GM12878 (cell line): ENCODE data around the gene FAM228B. TPM values are rescaled to one million over a fixed set of nuclear protein-coding genes. Genes with fewer than 3 reads are reported as not detected.

Source experiments
- ATAC-seq: fragments of 200-7000 bp; cut with Tn5 transposase; 3 replicates; pipeline ENCODE4 v1.9.1; 2020; ENCODE audit warnings: mild to moderate bottlenecking, moderate library complexity
- BruUV-seq: library from RNA; stranded (reverse); fragments of 400-500 nt; replicated peaks from 2 replicates; lab custom pipeline; 2021; lab: Mats Ljungman, UMichigan
- CTCF ChIA-PET: fragments of 300-600 bp; sonication (Branson Sonifier 250); formaldehyde crosslinking; extraction: SDS; loops from one replicate; lab custom pipeline; 2021; ENCODE audit warnings: inconsistent platforms; lab: Yijun Ruan, JAX
- POLR2A ChIA-PET: fragments of 350-600 bp; formaldehyde crosslinking; extraction: SDS; loops from one replicate; lab custom pipeline; 2021; ENCODE audit warnings: inconsistent platforms; lab: Charles Lee
- RAD21 ChIA-PET: fragments of 300-600 bp; sonication (Branson Sonifier 250); formaldehyde crosslinking; loops from one replicate; lab custom pipeline; 2023; ENCODE audit warnings: antibody characterized with exemption; ENCODE audit not compliant: unreplicated experiment; lab: Charles Lee
- SMC1A ChIA-PET: fragments of 300-600 bp; sonication (Branson Sonifier 250); formaldehyde crosslinking; loops from one replicate; lab custom pipeline; 2023; ENCODE audit not compliant: unreplicated experiment, uncharacterized antibody; lab: Charles Lee
- DNase-seq: peaks from one replicate; pipeline ENCODE4 v3.0.0-alpha.2; 2011; ENCODE audit warnings: low read depth, low spot score
- FAIRE-seq: peaks from 3 replicates; lab custom pipeline; 2011; peaks lifted over from hg19 to GRCh38; lab: Jason Lieb, UNC
- H2AFZ ChIP-seq: 2 replicates; pipeline ENCODE4 v1.6.0; 2011; ENCODE audit warnings: low read depth, low read length, control low read depth; ENCODE audit not compliant: control insufficient read depth
- H3K27ac ChIP-seq: 2 replicates; pipeline ENCODE4 v1.5.1; 2011; ENCODE audit warnings: control low read depth; ENCODE audit not compliant: control insufficient read depth, insufficient read depth
- H3K27me3 ChIP-seq, 2 experiments: replicated peaks in 1 of 2; 2 replicates each; pipeline versions ENCODE4 v1.6.0 to v1.6.1; 2011; ENCODE audit warnings: low read length in 1 of 2; ENCODE audit not compliant: control insufficient read depth in 2 of 2, insufficient read depth in 2 of 2
- H3K36me3 ChIP-seq, 2 experiments: 2 replicates each; pipeline ENCODE4 v1.5.1; 2011; ENCODE audit warnings: low read length in 1 of 2; ENCODE audit not compliant: control insufficient read depth in 2 of 2, insufficient read depth in 2 of 2
- H3K4me1 ChIP-seq: 2 replicates; pipeline ENCODE4 v1.6.1; 2011; ENCODE audit warnings: mild to moderate bottlenecking, low read length, moderate library complexity, mixed read lengths; ENCODE audit not compliant: control insufficient read depth, insufficient read depth
- H3K4me2 ChIP-seq: 2 replicates; pipeline ENCODE4 v1.6.0; 2011; ENCODE audit warnings: control low read depth; ENCODE audit not compliant: control insufficient read depth, insufficient read depth
- H3K4me3 ChIP-seq: fragments of 200-600 bp; sonication (generic); 2 replicates; pipeline ENCODE4 v1.5.1; 2016
- H3K79me2 ChIP-seq: 2 replicates; pipeline ENCODE4 v1.6.0; 2011; ENCODE audit warnings: low read length; ENCODE audit not compliant: control insufficient read depth, insufficient read depth
- H3K9ac ChIP-seq: 2 replicates; pipeline ENCODE4 v1.8.0; 2011; ENCODE audit warnings: low read length, control low read depth, mixed read lengths; ENCODE audit not compliant: control insufficient read depth, insufficient read depth
- H3K9me3 ChIP-seq: replicated peaks from 3 replicates; pipeline ENCODE4 v1.5.1; 2011; ENCODE audit warnings: mild to moderate bottlenecking, low read length; ENCODE audit not compliant: control insufficient read depth, insufficient read depth
- H4K20me1 ChIP-seq: 2 replicates; pipeline ENCODE4 v1.6.0; 2011; ENCODE audit not compliant: control insufficient read depth, insufficient read depth
- BCLAF1 ChIP-seq: fragments of 450-650 bp; IDR thresholded peaks from 2 replicates; pipeline ENCODE4 v1.6.1; 2017; ENCODE audit warnings: antibody characterized with exemption, mild to moderate bottlenecking, moderate library complexity
- BHLHE40 ChIP-seq, 2 experiments: fragments of 450-650 bp in 1 of 2; IDR thresholded peaks; 2 replicates each; pipeline ENCODE4 v1.6.1; 2011 to 2017; ENCODE audit warnings: low read depth in 2 of 2, borderline replicate concordance in 1 of 2, improper control_type of control experiment in 1 of 2, low read length in 1 of 2, mild to moderate bottlenecking in 1 of 2
- BRCA1 ChIP-seq: IDR thresholded peaks from 2 replicates; pipeline ENCODE4 v1.6.1; 2011; ENCODE audit warnings: low read depth, low read length, improper control_type of control experiment
- EGR1 ChIP-seq, 2 experiments: IDR thresholded peaks; 1 replicate in 1 of 2; 2 replicates in 1 of 2; pipeline ENCODE4 v1.6.1; 2011 to 2012; ENCODE audit warnings: low read depth in 2 of 2, low read length in 2 of 2, borderline replicate concordance in 1 of 2, mild to moderate bottlenecking in 1 of 2, moderate library complexity in 1 of 2
- FOS ChIP-seq: IDR thresholded peaks from 3 replicates; pipeline ENCODE4 v1.6.1; 2011; ENCODE audit warnings: borderline replicate concordance; ENCODE audit not compliant: insufficient read length; ENCODE audit errors: extremely low read depth
- HCFC1 ChIP-seq: fragments of 150-350 bp; IDR thresholded peaks from 2 replicates; pipeline ENCODE4 v1.6.1; 2014; ENCODE audit warnings: low read length
- PBX3 ChIP-seq: IDR thresholded peaks from 2 replicates; pipeline ENCODE4 v1.6.1; 2011; ENCODE audit warnings: mild to moderate bottlenecking, low read depth, low read length, moderate library complexity; ENCODE audit not compliant: insufficient replicate concordance
- POLR2A ChIP-seq: IDR thresholded peaks from 2 replicates; pipeline ENCODE4 v1.6.1; 2011; ENCODE audit warnings: low read depth, mild to moderate bottlenecking, low read length
- RELA ChIP-seq: fragments of 450-650 bp; IDR thresholded peaks from 2 replicates; pipeline ENCODE4 v1.8.0; 2014; ENCODE audit warnings: borderline replicate concordance; ENCODE audit not compliant: partially characterized antibody
- RELB ChIP-seq: fragments of 450-650 bp; IDR thresholded peaks from 2 replicates; pipeline ENCODE4 v1.6.1; 2017; ENCODE audit warnings: low read depth, mild to moderate bottlenecking, moderate library complexity
- RUNX3 ChIP-seq: IDR thresholded peaks from 2 replicates; pipeline ENCODE4 v1.6.1; 2012; ENCODE audit warnings: low read length, inconsistent platforms
- SREBF1 ChIP-seq: IDR thresholded peaks from 2 replicates; pipeline ENCODE4 v1.6.1; 2012; ENCODE audit warnings: mild to moderate bottlenecking, low read length
- TARDBP ChIP-seq: IDR thresholded peaks from 2 replicates; pipeline ENCODE4 v1.6.1; 2016; ENCODE audit warnings: borderline replicate concordance
- ZSCAN29 ChIP-seq: fragments of 450-650 bp; IDR thresholded peaks from 2 replicates; pipeline ENCODE4 v1.6.1; 2017; ENCODE audit warnings: mild to moderate bottlenecking, moderate library complexity
- WGBS: methylation state at CpG from one replicate; pipeline ENCODE4 v1.1.6; 2016; ENCODE audit warnings: low lambda C conversion rate; ENCODE audit not compliant: insufficient replicate concordance, insufficient coverage; ENCODE audit errors: missing lambda C conversion rate; 5-methylcytosine and 5-hydroxymethylcytosine counted together
- in situ Hi-C: fragments of 300-500 bp; cut with MboI; formaldehyde crosslinking; loops from 9 replicates; pipeline ENCODE4 v1.14.3; 2018; ENCODE audit warnings: mixed read lengths
- intact Hi-C: fragments of 100-400 bp; cut with micrococcal nuclease; formaldehyde crosslinking; loops from one replicate; pipeline ENCODE4 v1.14.2; 2022; ENCODE audit not compliant: unreplicated experiment
- polyA plus RNA-seq, 11 experiments: library from polyadenylated mRNA; depleted of rRNA in 4 of 11; unstranded in 6 of 11; stranded (reverse) in 5 of 11; fragments of >200 nt; fragmentation: Nextera tagmentation in 4 of 11; fragmentation: Illumina TruSeq in 1 of 11; extraction: Ambion mirVana in 4 of 11; extraction: Trizol in 1 of 11; gene quantifications; 1 replicate in 1 of 11; 2 replicates in 10 of 11; pipeline versions ENCODE4 v1.2.1 to v1.2.3, GENCODE V29; 2011 to 2016; ENCODE audit warnings: inconsistent platforms in 2 of 11, missing spikeins in 2 of 11, low read depth in 1 of 11
- total RNA-seq, 4 experiments: library from RNA; depleted of rRNA in 3 of 4; stranded (reverse); fragments of >200 nt in 3 of 4; fragmentation: Illumina TruSeq in 1 of 4; extraction: Trizol in 1 of 4; gene quantifications; 2 replicates each; pipeline versions ENCODE4 v1.2.1 to v1.2.3, GENCODE V29; 2013 to 2021

FAM228B gene
- total and polyA plus RNA-seq, 10 of the 15 experiments (the other 5 are each of a cell fraction or from before 2014, with no cell fraction given): 3.9 to 11.0 (median 7.5) TPM

GRCh38 chr2:24122366-24123194, 689 bp upstream of the FAM228B start:
- 7% methylated on average over 15 of the region's 15 CpGs for WGBS
- BruUV-seq: TSS peak; percentile 92
- in situ Hi-C loops: no loop called here
- Histone ChIP-seq H3K27me3 (no peaks in the 10 kb centered on the region), H3K4me1 (no peaks in the 10 kb centered on the region), H3K27ac (peak overlapping the region; percentile 90), H3K79me2 (peaks cover 9% of the 10 kb centered on the region), H3K4me3 (peak overlapping the region; percentile 82), H3K9me3 (no peaks in the 10 kb centered on the region), H3K9ac (peak overlapping the region; percentile 92), H4K20me1 (no peaks in the 10 kb centered on the region), H3K4me2 (peak overlapping the region; percentile 97), H2AFZ (peak overlapping the region; percentile 97), H3K36me3 (no peaks in the 10 kb centered on the region)
- ChIA-PET SMC1A (interaction anchor here (0.6 to 2.8 kb wide), 9 partner anchors 11 to 290 kb away, joined by 3 to 14 read pairs (median 3); partner anchors contain the start of gene TP53I3), CTCF (interaction anchor here (0.6 to 1.7 kb wide), 6 partner anchors 38 to 349 kb away, joined by 3 to 12 read pairs (median 4); partner anchors contain the start of genes ATAD2B and TP53I3), POLR2A (interaction anchor here (0.6 to 2.2 kb wide), 7 partner anchors 12 to 245 kb away, joined by 3 to 14 read pairs (median 5); partner anchors contain the start of genes SF3B6, TP53I3 and WDCP), RAD21 (interaction anchor here (0.8 to 1.5 kb wide), 5 partner anchors 12 to 302 kb away, joined by 3 to 7 read pairs (median 4); partner anchors contain the start of genes ATAD2B, SF3B6 and TP53I3)
- FAIRE-seq (no peak), ATAC-seq (no peak), DNase-seq (no peak)
- intact Hi-C loops: loop anchor here (1.0 to 2.0 kb wide), 2 partner anchors 39 to 196 kb away; partner anchors contain the start of gene ATAD2B
- TF ChIP-seq BRCA1 (no peak), BHLHE40 (IDR thresholded peaks at IDR 0.05; ENCODE audit: borderline replicate concordance in 1 of 2, low read depth in 2 of 2, low read length in 1 of 2) (no peak), SREBF1 (no peak), RELB (peak; percentile 53; the same call in 1 of the 2 replicates), RELA (no peak), POLR2A (no peak), HCFC1 (no peak), BCLAF1 (no peak), EGR1 (IDR thresholded peaks at IDR 0.05; ENCODE audit: borderline replicate concordance in 1 of 2, low read depth in 2 of 2, low read length in 2 of 2) (0 out of 3 replicates have a peak, but pooled peaks of 1 of the 2 experiments have one; percentile 19), ZSCAN29 (no peak), FOS (no peak), RUNX3 (no peak), PBX3 (no peak), TARDBP (0 out of 2 replicates have a peak, but pooled peaks have one; percentile 47)
